ENCODE results near the gene SENP3. TPM values are rescaled to one million over a fixed set of nuclear protein-coding genes. Genes with fewer than 3 reads are reported as not detected.

Gene SENP3
- total and polyA plus RNA-seq, 2 of the 4 experiments (the other 2 are of a cell fraction): 82.4 to 120 TPM

DNA sequence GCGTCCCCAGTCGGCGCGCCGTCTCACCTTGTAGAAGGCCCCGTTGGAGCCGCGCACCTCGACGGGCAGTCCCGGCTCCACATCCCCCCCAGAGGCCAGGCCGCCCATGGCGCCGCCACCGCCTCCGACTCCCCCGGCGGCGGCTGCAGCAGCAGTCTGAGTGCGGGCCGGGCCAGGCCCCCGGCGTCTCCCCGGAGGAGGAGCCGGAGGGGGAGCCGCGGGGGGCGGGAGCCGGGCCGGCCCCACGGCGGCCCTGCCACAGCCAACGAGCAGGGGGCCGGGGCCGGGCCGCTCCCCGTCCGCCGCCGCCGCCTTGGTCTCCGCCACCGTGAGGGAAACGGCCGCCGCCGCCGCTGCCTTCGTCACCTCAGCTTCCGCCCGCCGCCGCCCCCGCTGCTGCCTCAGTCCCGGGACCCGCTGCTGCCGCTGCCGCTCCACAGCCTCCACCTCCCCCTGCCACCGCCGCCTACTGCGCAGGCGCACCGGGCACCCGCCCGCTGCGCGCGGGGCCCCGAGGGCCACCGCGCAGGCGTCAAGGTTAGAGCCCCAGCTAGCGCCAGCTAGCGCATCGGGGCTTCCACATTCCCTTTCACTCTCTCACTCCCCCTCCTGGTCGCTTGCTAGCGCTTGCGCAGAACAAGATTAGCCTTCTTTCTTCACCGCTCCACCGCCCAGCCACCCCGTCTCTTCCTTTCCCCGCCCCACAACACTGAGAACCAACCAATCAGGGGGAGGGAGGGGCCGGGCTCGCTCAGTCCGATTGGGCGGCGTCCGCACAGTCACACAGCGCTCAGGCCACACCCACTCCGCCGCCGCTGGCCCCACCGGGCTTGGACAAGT is 52.9 kb downstream of the SENP3 start, which contains the start of gene FXR2:
FXR2 (minus strand) TSS at position 473 of the 840 bp plus-strand sequence; CDS start at position 108, 365 bp downstream.
- H3K27me3 ChIP-seq (ENCODE audit: control insufficient read depth, insufficient read depth, low read length): no peaks in the 10 kb centered on the region
- peak within 1 kb of the TSS; percentile 67 for H2BK5ac ChIP-seq (ENCODE audit: low read depth, low read length, poor library complexity, severe bottlenecking)
- peak within 1 kb of the TSS; percentile 73 for H3K14ac ChIP-seq (replicated peaks; ENCODE audit: low read depth, low read length)
- H3K36me3 ChIP-seq (ENCODE audit: control insufficient read depth, insufficient read depth, low read length): peaks cover 4% of the 10 kb centered on the region; the same call in 1 of the 2 replicates
- peak within 1 kb of the TSS; percentile 96 for H2AFZ ChIP-seq (replicated peaks; ENCODE audit: low read length, poor library complexity)
- no peaks in the 10 kb centered on the region for H3K9me3 ChIP-seq (ENCODE audit: control insufficient read depth, insufficient read depth, low read length)
- H2BK120ac ChIP-seq (ENCODE audit: low read depth, low read length): peak within 1 kb of the TSS; percentile 30; the same call in 1 of the 2 replicates
- peak; percentile 100 for DNase-seq
- BruUV-seq (replicated peaks): no TSS peak
- peak within 1 kb of the TSS; percentile 89 for H3K4me2 ChIP-seq (ENCODE audit: low read depth, low read length)
- H3K9me1 ChIP-seq (ENCODE audit: insufficient read depth, low read length): peaks cover 16% of the 10 kb centered on the region
- H3K23ac ChIP-seq (ENCODE audit: low read depth, low read length): peak within 1 kb of the TSS; percentile 14
- peaks cover 40% of the 10 kb centered on the region for H4K20me1 ChIP-seq (ENCODE audit: insufficient read depth, low read length)
- dilution Hi-C loops (cut with HindIII; ENCODE audit: low sequenced_read_pairs, unreplicated experiment) (no loop called here), in situ Hi-C loops (cut with MboI; ENCODE audit: low sequenced_read_pairs) (no loop called here), intact Hi-C loops (cut with micrococcal nuclease) (loop anchor here (2.0 kb wide), 1 partner anchor 72 kb away; the partner anchor contains the start of gene TP53)
- H4K91ac ChIP-seq (ENCODE audit: insufficient read depth, low read depth, low read length): peak within 1 kb of the TSS; percentile 40
- H3K4me1 ChIP-seq (ENCODE audit: control insufficient read depth, insufficient read depth, low read length): peaks cover 7% of the 10 kb centered on the region
- peak; percentile 96 for ATAC-seq (ENCODE audit: low read depth)
- peak within 1 kb of the TSS; percentile 6; the same call in 1 of the 2 replicates for H3K18ac ChIP-seq (ENCODE audit: low read depth, low read length)
- peak within 1 kb of the TSS; percentile 54 for H4K5ac ChIP-seq (ENCODE audit: low read depth, low read length)
- 0% methylated on average over 33 of the region's 93 CpGs; no CpG with 5 or more reads in 1 of the 2 experiments for WGBS, 2 experiments (ENCODE audit: extremely low coverage in 2 of 2, insufficient read length in 1 of 2)
- H3K56ac ChIP-seq (ENCODE audit: extremely low read depth, insufficient read depth, low read length): peak within 1 kb of the TSS; percentile 44
- H3K27ac ChIP-seq (ENCODE audit: insufficient read depth, low read length): peak within 1 kb of the TSS; percentile 75
- peak within 1 kb of the TSS; percentile 89 for H2AK9ac ChIP-seq (replicated peaks; ENCODE audit: low read depth, low read length, poor library complexity)
- peak within 1 kb of the TSS; percentile 33 for H2AK5ac ChIP-seq (ENCODE audit: low read depth, low read length)
- H3K4me3 ChIP-seq (ENCODE audit: insufficient read depth, low read depth, low read length): peak within 1 kb of the TSS; percentile 78
- H3K9ac ChIP-seq (ENCODE audit: low read depth, low read length): peak within 1 kb of the TSS; percentile 79
- H3K4ac ChIP-seq (ENCODE audit: low read depth, low read length): peak within 1 kb of the TSS; percentile 85
- CTCF ChIA-PET: interaction anchor here (0.6 to 2.2 kb wide), 5 partner anchors 13 to 499 kb away, joined by 3 to 14 read pairs (median 5); partner anchors contain the start of genes SAT2 and TP53
- peak within 1 kb of the TSS; percentile 18; the same call in 1 of the 3 replicates for H2BK15ac ChIP-seq (ENCODE audit: low read depth, low read length)
- peak within 1 kb of the TSS; percentile 44 to 97 for H4K8ac ChIP-seq (ENCODE audit: low read depth in 2 of 2, low read length in 2 of 2)
- POLR2A ChIA-PET (ENCODE audit: unreplicated experiment): interaction anchor here (0.5 to 1.3 kb wide), 5 partner anchors 10 to 71 kb away, joined by 3 to 8 read pairs (median 3); partner anchors contain the start of gene MPDU1
- H2BK20ac ChIP-seq (ENCODE audit: low read depth, low read length): no peak within 1 kb of the TSS
- peaks cover 30 to 43% of the 10 kb centered on the region in 2 experiments for H3K79me1 ChIP-seq (ENCODE audit: low read depth in 1 of 2, low read length in 2 of 2)
- TF ChIP-seq CHD1 (IDR thresholded peaks at IDR 0.05; ENCODE audit: low read depth, low read length): no peak
- no peak for TF ChIP-seq MAFK (IDR thresholded peaks at IDR 0.05; ENCODE audit: low read depth, low read length)
- TF ChIP-seq FOS (IDR thresholded peaks at IDR 0.05; ENCODE audit: low read depth, low read length): no peak; the same call in 1 of the 2 replicates
- TF ChIP-seq, protein P1, sequence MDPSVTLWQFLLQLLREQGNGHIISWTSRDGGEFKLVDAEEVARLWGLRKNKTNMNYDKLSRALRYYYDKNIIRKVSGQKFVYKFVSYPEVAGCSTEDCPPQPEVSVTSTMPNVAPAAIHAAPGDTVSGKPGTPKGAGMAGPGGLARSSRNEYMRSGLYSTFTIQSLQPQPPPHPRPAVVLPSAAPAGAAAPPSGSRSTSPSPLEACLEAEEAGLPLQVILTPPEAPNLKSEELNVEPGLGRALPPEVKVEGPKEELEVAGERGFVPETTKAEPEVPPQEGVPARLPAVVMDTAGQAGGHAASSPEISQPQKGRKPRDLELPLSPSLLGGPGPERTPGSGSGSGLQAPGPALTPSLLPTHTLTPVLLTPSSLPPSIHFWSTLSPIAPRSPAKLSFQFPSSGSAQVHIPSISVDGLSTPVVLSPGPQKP (IDR thresholded peaks at IDR 0.05; ENCODE audit: borderline replicate concordance, low read depth, low read length): no peak
- peak; percentile 43; the same call in 1 of the 2 replicates for TF ChIP-seq RFX5 (IDR thresholded peaks at IDR 0.05; ENCODE audit: low read depth, low read length)
- no peak for TF ChIP-seq NFE2L2 (IDR thresholded peaks at IDR 0.05; ENCODE audit: low read depth, low read length)
- peak; percentile 68 for TF ChIP-seq POLR2A (IDR thresholded peaks at IDR 0.05; ENCODE audit: low read depth, low read length)
- peak; percentile 86; the same call in 1 of the 2 replicates for TF ChIP-seq MAZ (IDR thresholded peaks at IDR 0.05; ENCODE audit: borderline replicate concordance, low read depth, low read length)
- TF ChIP-seq, protein P2, sequence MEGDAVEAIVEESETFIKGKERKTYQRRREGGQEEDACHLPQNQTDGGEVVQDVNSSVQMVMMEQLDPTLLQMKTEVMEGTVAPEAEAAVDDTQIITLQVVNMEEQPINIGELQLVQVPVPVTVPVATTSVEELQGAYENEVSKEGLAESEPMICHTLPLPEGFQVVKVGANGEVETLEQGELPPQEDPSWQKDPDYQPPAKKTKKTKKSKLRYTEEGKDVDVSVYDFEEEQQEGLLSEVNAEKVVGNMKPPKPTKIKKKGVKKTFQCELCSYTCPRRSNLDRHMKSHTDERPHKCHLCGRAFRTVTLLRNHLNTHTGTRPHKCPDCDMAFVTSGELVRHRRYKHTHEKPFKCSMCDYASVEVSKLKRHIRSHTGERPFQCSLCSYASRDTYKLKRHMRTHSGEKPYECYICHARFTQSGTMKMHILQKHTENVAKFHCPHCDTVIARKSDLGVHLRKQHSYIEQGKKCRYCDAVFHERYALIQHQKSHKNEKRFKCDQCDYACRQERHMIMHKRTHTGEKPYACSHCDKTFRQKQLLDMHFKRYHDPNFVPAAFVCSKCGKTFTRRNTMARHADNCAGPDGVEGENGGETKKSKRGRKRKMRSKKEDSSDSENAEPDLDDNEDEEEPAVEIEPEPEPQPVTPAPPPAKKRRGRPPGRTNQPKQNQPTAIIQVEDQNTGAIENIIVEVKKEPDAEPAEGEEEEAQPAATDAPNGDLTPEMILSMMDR (conservative IDR thresholded peaks at IDR 0.05; ENCODE audit: low read depth, low read length): peak; percentile 87
- TF ChIP-seq RCOR1 (IDR thresholded peaks at IDR 0.05; ENCODE audit: insufficient replicate concordance, low read length): no peak
- peak; percentile 55; the same call in 1 of the 2 replicates for TF ChIP-seq BHLHE40 (IDR thresholded peaks at IDR 0.05; ENCODE audit: low read depth, low read length)
- TF ChIP-seq CEBPB (IDR thresholded peaks at IDR 0.05; ENCODE audit: low read depth, low read length): peak; percentile 46
- no peak for TF ChIP-seq MXI1 (IDR thresholded peaks at IDR 0.05; ENCODE audit: borderline replicate concordance, low read depth, low read length)

Data from IMR-90 (cell line).